ENCODE results near the gene KCNMA1. TPM values are rescaled to one million over a fixed set of nuclear protein-coding genes. Genes with fewer than 3 reads are reported as not detected.

The KCNMA1 gene
- polyA plus RNA-seq, 1 donor = 19.6 TPM

DNA sequence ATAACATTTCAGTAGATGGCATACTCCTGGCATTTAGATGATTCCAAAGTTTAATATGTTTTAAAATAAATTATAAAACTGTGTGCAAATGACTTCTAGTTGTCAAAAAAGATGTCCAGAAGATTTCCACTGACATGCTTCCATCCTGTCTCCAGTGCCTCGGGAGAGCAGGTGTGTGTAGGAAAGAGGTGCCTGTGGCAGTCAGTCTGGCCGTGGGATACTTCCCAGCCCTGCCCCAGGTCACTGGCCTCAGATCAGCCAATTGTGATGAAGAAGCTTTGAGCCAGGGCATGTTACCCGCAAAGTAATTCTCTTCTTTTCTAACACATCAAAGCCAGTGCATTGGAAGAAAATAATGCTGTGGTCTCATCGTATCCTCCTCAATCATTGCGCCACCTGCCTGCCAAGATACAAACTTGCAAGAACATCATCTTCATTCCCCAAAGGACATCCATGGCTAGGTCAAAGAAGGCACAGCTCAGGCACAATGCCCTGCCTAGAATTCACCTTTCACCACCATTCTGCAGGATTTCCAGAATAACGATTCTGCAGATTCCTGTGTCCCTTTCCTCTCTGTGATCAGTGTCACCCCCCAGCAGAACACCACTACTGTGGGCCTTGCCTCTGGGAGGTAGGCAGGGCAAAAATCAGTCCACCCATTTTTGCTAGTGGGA, 6.3 kb upstream of the KCNMA1 start:
- no peaks in the 10 kb centered on the region for H3K9me3 ChIP-seq (ENCODE audit: control insufficient read depth, low read depth, low read length)
- WGBS (ENCODE audit: insufficient coverage, low lambda C conversion rate) = no CpG with 5 or more reads among the region's 6 CpGs
- no peak overlapping the region for H3K4me3 ChIP-seq (ENCODE audit: low read length)
- peaks cover 12% of the 10 kb centered on the region for H3K4me1 ChIP-seq (ENCODE audit: control insufficient read depth, insufficient read depth, low read length)
- no peak overlapping the region for H3K27ac ChIP-seq (ENCODE audit: low read length)
- peak in 1 of 2 donors; percentile 41 for DNase-seq
- peaks cover 22% of the 10 kb centered on the region for H3K27me3 ChIP-seq (ENCODE audit: control insufficient read depth, insufficient read depth, low read length)
- no peaks in the 10 kb centered on the region for H3K36me3 ChIP-seq (ENCODE audit: control insufficient read depth, insufficient read depth, low read length)

DNA sequence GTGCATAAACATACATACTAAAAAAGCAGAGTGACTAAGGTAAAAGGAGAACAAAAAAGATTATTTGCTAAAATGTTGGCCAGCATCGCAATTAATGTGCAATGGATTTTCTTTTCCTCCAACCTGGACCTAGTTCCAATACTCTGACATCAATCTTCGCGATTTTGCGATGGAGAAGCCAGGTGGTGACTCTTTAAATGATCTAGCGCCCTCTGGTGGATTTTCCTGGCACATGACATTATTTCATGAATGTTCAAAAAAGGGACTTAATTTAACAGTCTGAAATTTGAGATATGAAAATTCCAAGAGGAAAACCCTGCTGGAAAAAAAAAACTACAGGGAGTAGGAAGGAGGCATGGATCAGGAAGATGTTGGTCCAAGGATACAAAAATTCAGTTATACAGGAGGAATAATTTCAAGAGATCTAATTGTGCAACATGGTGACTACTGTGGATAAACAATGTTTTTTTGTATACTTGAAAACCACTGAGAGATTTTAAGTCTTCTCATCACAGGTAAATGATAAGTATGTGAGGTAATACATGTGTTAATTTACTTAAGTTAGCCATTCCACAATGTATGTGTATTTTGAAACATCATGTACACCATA, 4.3 kb upstream of the KCNMA1 start:
- H3K4me1 ChIP-seq (ENCODE audit: control insufficient read depth, insufficient read depth, low read length) = peaks cover 7% of the 10 kb centered on the region
- no peak overlapping the region for H3K27ac ChIP-seq (ENCODE audit: low read length)
- no peaks in the 10 kb centered on the region for H3K36me3 ChIP-seq (ENCODE audit: control insufficient read depth, insufficient read depth, low read length)
- WGBS (ENCODE audit: insufficient coverage, low lambda C conversion rate) = no CpG with 5 or more reads among the region's 5 CpGs
- H3K9me3 ChIP-seq (ENCODE audit: control insufficient read depth, low read depth, low read length) = peaks cover 6% of the 10 kb centered on the region
- DNase-seq = peak; percentile 48 to 60
- H3K4me3 ChIP-seq (ENCODE audit: low read length) = no peak overlapping the region
- H3K27me3 ChIP-seq (ENCODE audit: control insufficient read depth, insufficient read depth, low read length) = peaks cover 32% of the 10 kb centered on the region

DNA sequence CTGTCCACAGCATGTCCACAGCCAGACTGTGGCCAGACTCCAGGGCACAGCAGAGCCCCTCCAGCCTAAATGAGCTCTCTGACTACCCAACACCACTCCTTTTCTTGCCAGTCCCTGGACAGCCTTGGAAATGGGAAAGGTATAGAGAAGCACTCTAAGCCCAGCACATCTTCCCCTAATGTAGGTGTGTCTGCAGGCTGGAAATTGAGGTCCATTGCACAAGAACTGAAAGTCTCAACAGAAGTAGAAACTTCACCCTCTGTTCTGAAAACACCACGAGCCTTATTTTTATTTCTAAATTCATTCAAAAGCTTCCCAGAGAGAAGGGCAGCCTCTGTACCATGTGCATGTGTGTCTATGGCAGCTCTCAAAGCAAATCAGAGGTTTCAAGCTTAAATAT, 3.7 kb upstream of the KCNMA1 start:
- no peak overlapping the region for H3K27ac ChIP-seq (ENCODE audit: low read length)
- H3K4me1 ChIP-seq (ENCODE audit: control insufficient read depth, insufficient read depth, low read length) = peaks cover 10% of the 10 kb centered on the region
- DNase-seq = no peak
- peaks cover 9% of the 10 kb centered on the region for H3K9me3 ChIP-seq (ENCODE audit: control insufficient read depth, low read depth, low read length)
- no peak overlapping the region for H3K4me3 ChIP-seq (ENCODE audit: low read length)
- no peaks in the 10 kb centered on the region for H3K36me3 ChIP-seq (ENCODE audit: control insufficient read depth, insufficient read depth, low read length)
- peaks cover 38% of the 10 kb centered on the region for H3K27me3 ChIP-seq (ENCODE audit: control insufficient read depth, insufficient read depth, low read length)
- no CpG with 5 or more reads among the region's 1 CpG for WGBS (ENCODE audit: insufficient coverage, low lambda C conversion rate)

DNA sequence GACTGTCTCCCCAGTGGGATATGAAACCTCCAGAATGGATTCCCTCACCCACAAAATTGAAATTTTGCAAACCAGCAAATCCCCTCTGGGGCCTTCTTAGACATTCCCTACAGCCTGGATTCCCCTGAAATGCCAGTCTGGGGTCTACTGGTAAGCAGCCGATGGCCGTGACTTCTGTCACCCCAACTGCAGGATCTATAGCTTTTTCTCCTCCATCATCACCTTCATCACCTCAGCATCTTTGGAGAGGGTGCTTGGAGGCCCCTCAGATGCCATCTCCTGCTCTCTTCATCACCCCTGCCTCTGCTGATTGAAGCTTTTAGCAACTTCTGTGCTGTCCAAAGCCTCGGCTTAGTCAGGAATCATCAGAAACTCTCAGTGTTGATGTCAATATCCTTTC, 2.6 kb upstream of the KCNMA1 start:
- Histone ChIP-seq H3K27me3 (ENCODE audit: control insufficient read depth, insufficient read depth, low read length) (peaks cover 50% of the 10 kb centered on the region), H3K4me3 (ENCODE audit: low read length) (no peak overlapping the region), H3K9me3 (ENCODE audit: control insufficient read depth, low read depth, low read length) (peaks cover 9% of the 10 kb centered on the region), H3K36me3 (ENCODE audit: control insufficient read depth, insufficient read depth, low read length) (no peaks in the 10 kb centered on the region), H3K4me1 (ENCODE audit: control insufficient read depth, insufficient read depth, low read length) (peaks cover 10% of the 10 kb centered on the region), H3K27ac (ENCODE audit: low read length) (no peak overlapping the region)
- DNase-seq = no peak
- no CpG with 5 or more reads among the region's 3 CpGs for WGBS (ENCODE audit: insufficient coverage, low lambda C conversion rate)

DNA sequence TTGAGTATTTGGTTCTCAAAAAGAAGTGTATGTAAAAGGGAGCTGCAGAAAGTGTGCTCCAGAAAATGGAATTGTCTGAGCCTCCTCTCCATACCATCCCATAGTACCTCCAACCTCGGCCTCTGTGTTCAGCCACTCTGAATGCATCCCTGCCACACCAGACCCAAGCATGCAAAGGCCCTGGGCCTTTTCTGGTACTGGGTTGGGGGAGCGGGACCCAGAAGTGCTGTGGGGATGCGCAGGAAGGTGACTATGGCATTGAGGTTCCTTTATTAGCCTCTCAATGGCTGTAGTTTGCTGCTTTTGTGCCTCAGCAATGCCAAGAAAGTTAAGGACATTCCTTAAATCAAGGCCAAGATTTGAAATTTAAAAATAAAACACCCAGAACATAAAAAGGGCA, 2.1 kb upstream of the KCNMA1 start:
- WGBS (ENCODE audit: insufficient coverage, low lambda C conversion rate) = no CpG with 5 or more reads among the region's 3 CpGs
- Histone ChIP-seq H3K36me3 (ENCODE audit: control insufficient read depth, insufficient read depth, low read length) (no peaks in the 10 kb centered on the region), H3K4me3 (ENCODE audit: low read length) (no peak overlapping the region), H3K4me1 (ENCODE audit: control insufficient read depth, insufficient read depth, low read length) (peaks cover 10% of the 10 kb centered on the region), H3K9me3 (ENCODE audit: control insufficient read depth, low read depth, low read length) (peaks cover 9% of the 10 kb centered on the region), H3K27me3 (ENCODE audit: control insufficient read depth, insufficient read depth, low read length) (peaks cover 53% of the 10 kb centered on the region), H3K27ac (ENCODE audit: low read length) (no peak overlapping the region)
- no peak for DNase-seq

DNA sequence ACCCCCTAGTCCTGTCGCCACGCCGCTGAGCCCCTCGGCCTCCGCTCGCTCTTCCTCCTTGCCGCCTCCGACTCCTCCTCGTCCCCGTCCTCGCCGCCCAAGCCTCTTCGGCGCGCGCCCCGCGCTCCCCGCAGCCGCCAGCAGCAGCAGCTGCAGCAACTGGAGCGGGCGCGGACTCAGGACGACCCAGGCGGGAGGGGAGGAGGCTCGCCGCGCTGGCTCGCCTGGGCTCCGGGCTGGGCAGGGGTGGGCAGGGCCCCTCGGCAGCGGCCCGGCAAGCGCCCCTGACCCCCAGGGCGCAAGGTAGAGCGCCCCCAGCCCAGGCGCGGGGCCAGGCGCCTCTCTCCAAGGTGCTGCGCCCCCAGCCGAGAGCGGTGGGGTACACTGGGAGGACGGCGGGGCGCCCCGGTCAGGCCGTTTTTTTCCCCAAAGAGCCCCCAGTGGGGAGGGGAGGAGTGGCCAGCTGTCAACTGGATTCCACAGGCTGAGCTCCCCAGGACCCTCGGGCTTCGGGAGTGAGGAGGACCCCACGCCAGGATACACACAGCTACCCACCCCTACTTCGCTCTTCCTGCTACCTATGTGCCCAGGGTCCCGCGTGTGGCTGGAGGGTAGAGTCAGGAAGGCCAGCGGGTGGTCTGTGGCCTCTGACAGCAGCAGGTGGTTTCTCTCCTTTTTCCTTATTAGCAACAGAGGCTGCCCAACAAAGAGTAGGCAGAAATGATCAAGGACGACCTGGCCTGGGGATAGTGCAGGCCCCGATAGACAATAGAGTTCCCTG, 903 bp upstream of the KCNMA1 start:
- H3K4me1 ChIP-seq (ENCODE audit: control insufficient read depth, insufficient read depth, low read length) = peaks cover 10% of the 10 kb centered on the region
- no peak overlapping the region for H3K27ac ChIP-seq (ENCODE audit: low read length)
- peaks cover 59% of the 10 kb centered on the region for H3K27me3 ChIP-seq (ENCODE audit: control insufficient read depth, insufficient read depth, low read length)
- peaks cover 9% of the 10 kb centered on the region for H3K9me3 ChIP-seq (ENCODE audit: control insufficient read depth, low read depth, low read length)
- WGBS (ENCODE audit: insufficient coverage, low lambda C conversion rate) = no CpG with 5 or more reads among the region's 56 CpGs
- DNase-seq = peak in 1 of 2 donors; percentile 77
- H3K4me3 ChIP-seq (ENCODE audit: low read length) = peak overlapping the region; percentile 27
- H3K36me3 ChIP-seq (ENCODE audit: control insufficient read depth, insufficient read depth, low read length) = no peaks in the 10 kb centered on the region

DNA sequence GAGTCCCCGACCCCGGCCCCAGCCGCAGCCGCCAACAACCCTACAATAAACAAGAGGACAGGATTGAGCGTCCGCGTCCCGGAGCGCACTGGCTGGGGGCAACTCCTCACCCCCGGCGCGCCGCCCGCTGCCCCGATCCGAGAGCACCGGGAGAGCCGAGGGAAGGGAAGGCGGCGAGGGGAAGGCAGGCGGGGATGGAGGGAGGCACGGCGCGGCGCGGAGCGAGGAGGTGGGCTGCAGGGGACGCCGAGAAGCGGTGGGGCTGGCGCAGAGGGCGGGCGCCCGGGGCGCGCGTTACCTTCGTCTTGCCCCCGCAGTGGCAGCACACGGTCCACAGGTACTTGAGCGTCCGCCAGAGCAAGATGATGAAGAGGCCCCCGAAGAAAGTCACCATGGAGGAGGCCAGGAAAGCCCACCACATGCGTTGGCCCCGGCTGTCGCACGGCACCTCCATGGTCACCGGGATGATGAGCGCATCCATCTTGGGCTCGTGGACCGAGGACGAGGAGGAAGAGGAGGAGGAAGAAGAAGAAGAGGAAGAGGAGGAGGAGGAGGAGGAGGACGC, 559 bp downstream of the KCNMA1 start:
- Histone ChIP-seq H3K4me1 (ENCODE audit: control insufficient read depth, insufficient read depth, low read length) (peaks cover 10% of the 10 kb centered on the region), H3K27me3 (ENCODE audit: control insufficient read depth, insufficient read depth, low read length) (peaks cover 59% of the 10 kb centered on the region), H3K9me3 (ENCODE audit: control insufficient read depth, low read depth, low read length) (peaks cover 9% of the 10 kb centered on the region), H3K4me3 (ENCODE audit: low read length) (peak overlapping the region; percentile 47), H3K36me3 (ENCODE audit: control insufficient read depth, insufficient read depth, low read length) (no peaks in the 10 kb centered on the region), H3K27ac (ENCODE audit: low read length) (no peak overlapping the region)
- WGBS (ENCODE audit: insufficient coverage, low lambda C conversion rate) = 0% methylated on average over 3 of the region's 53 CpGs
- DNase-seq = peak in 1 of 2 donors; percentile 35

DNA sequence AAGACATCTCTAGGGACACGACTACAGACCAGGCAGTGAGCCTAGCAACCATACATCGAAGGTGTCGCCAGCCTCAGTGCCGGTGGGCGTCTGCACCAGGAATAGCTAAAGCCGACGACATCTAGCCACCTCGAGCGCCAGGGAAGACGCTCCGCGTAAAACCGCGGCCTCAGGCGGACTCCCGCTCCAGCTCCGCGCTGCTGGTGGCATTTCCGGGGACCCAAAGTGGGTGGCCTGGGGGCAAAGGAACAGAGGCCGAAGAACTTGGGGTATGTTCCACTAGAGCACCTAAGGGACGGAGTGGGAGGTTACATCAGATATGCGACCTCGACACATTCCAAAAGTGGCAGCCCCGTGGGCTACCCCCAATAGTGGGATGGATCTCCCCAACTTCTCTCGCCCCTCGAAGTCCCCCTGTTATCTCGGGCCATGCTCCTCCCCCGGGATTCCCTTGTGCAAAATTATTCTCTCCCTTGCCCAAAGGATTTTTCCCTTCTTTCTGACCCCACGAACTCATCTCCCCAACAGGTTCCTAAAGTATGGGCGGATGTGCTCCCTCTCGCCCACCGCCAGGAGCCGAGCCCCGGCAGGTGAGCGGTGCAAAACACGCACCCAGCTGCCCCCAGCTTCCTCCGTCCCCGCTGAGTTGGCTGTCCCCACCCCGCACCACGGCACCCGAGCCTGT, 1.2 kb downstream of the KCNMA1 start:
- Histone ChIP-seq H3K27ac (ENCODE audit: low read length) (no peak overlapping the region), H3K36me3 (ENCODE audit: control insufficient read depth, insufficient read depth, low read length) (no peaks in the 10 kb centered on the region), H3K4me3 (ENCODE audit: low read length) (peak overlapping the region; percentile 47), H3K27me3 (ENCODE audit: control insufficient read depth, insufficient read depth, low read length) (peaks cover 58% of the 10 kb centered on the region), H3K9me3 (ENCODE audit: control insufficient read depth, low read depth, low read length) (peaks cover 9% of the 10 kb centered on the region), H3K4me1 (ENCODE audit: control insufficient read depth, insufficient read depth, low read length) (peaks cover 7% of the 10 kb centered on the region)
- no CpG with 5 or more reads among the region's 41 CpGs for WGBS (ENCODE audit: insufficient coverage, low lambda C conversion rate)
- DNase-seq = no peak

DNA sequence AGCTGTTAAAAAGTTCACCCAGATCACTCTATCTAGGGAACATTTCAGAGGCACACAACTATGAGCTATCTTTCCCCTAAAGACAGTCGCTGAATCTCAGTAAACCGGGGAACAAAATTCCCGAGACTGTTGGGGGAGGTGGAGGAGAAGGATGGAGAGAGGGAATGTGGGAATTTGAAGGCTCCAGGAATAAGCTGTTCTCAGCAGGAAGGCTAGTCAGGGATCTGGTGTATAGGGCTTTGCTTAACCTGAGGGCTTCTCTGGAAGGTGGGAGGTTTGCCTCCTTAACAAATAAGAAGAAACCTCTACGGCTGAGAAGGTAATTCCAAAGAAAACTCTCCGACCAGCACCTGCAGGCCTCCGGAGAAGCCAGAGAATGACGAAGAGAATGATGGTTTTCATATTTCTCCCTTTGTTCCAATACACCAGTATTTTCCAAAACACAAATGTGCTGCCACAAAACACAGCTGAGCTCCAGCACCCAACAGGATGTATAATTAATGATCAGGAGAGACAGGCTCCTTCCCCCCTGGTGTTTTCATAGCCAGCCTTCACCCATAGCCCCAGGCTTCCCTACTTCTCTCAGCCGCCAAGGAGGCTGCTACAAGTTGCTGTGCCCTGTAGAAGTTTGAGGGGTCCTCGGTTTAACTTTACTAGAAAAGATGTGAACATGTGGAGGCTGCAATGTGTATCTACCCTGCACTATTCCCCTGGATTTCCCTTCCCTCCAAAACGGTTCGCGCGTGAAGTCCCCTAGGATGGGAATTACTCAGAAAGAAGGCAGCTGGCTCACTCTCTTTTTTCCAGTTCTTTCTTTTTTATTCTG, 2.0 kb downstream of the KCNMA1 start:
- Histone ChIP-seq H3K27me3 (ENCODE audit: control insufficient read depth, insufficient read depth, low read length) (peaks cover 53% of the 10 kb centered on the region), H3K4me3 (ENCODE audit: low read length) (peak overlapping the region; percentile 47), H3K36me3 (ENCODE audit: control insufficient read depth, insufficient read depth, low read length) (no peaks in the 10 kb centered on the region), H3K4me1 (ENCODE audit: control insufficient read depth, insufficient read depth, low read length) (peaks cover 6% of the 10 kb centered on the region), H3K9me3 (ENCODE audit: control insufficient read depth, low read depth, low read length) (peaks cover 9% of the 10 kb centered on the region), H3K27ac (ENCODE audit: low read length) (no peak overlapping the region)
- 43% methylated on average over 6 of the region's 13 CpGs for WGBS (ENCODE audit: insufficient coverage, low lambda C conversion rate)
- no peak for DNase-seq
